Measurements from ENCODE around the gene MTMR2. TPM values are rescaled to one million over a fixed set of nuclear protein-coding genes. Genes with fewer than 3 reads are reported as not detected.

The MTMR2 gene
- total and polyA plus RNA-seq, 10 donors, result 5.7 to 32.7 (median 21.5) TPM

GRCh38 chr11:95943546-95943945 is 19.6 kb upstream of the MTMR2 start:
- intact Hi-C loops (cut with DNase I; ENCODE audit: low total_unique reads), result no loop called here

GRCh38 chr11:95939091-95939490 is 15.2 kb upstream of the MTMR2 start:
- intact Hi-C loops (cut with DNase I; ENCODE audit: low total_unique reads), result no loop called here
- no peak for DNase-seq

More at GRCh38 chr11:95943546-95943945, 19.6 kb upstream of the MTMR2 start:
- H3K4me1 ChIP-seq, result no peaks in the 10 kb centered on the region
- no peak overlapping the region for H3K27ac ChIP-seq
- H3K36me3 ChIP-seq, result no peaks in the 10 kb centered on the region
- peaks cover 0 to 28% (median 23%) of the 10 kb centered on the region in 8 donors for H3K9me3 ChIP-seq
- TF ChIP-seq CTCF (IDR thresholded peaks at IDR 0.05 in 8 of 11, conservative IDR thresholded peaks at IDR 0.05 in 3 of 11) (no peak), POLR2AphosphoS5 (IDR thresholded peaks at IDR 0.05) (no peak), POLR2A (IDR thresholded peaks at IDR 0.05) (no peak)
- 88 to 100% (median 88%) methylated on average over 1 of the region's 1 CpG for WGBS, 5 donors
- H3K27me3 ChIP-seq (replicated peaks in 1 of 7), result no peaks in the 10 kb centered on the region
- no peak for DNase-seq
- no peak overlapping the region for H3K4me3 ChIP-seq

GRCh38 chr11:95937358-95937757 is 13.5 kb upstream of the MTMR2 start:
- H3K4me1 ChIP-seq, result no peaks in the 10 kb centered on the region
- no peaks in the 10 kb centered on the region for H3K36me3 ChIP-seq
- no peak overlapping the region for H3K27ac ChIP-seq
- TF ChIP-seq POLR2AphosphoS5 (IDR thresholded peaks at IDR 0.05) (no peak), POLR2A (IDR thresholded peaks at IDR 0.05) (no peak), CTCF (IDR thresholded peaks at IDR 0.05 in 8 of 11, conservative IDR thresholded peaks at IDR 0.05 in 3 of 11) (no peak)
- intact Hi-C loops (cut with DNase I; ENCODE audit: low total_unique reads), result no loop called here
- H3K9me3 ChIP-seq, result peaks cover 0 to 5% (median 0%) of the 10 kb centered on the region in 8 donors
- no peaks in the 10 kb centered on the region for H3K27me3 ChIP-seq (replicated peaks in 1 of 7)
- no peak overlapping the region for H3K4me3 ChIP-seq
- DNase-seq, result no peak

More at GRCh38 chr11:95939091-95939490, 15.2 kb upstream of the MTMR2 start:
- Histone ChIP-seq H3K36me3 (no peaks in the 10 kb centered on the region), H3K4me3 (no peak overlapping the region), H3K27ac (no peak overlapping the region), H3K4me1 (no peaks in the 10 kb centered on the region), H3K9me3 (peaks cover 0 to 6% (median 3%) of the 10 kb centered on the region in 8 donors), H3K27me3 (replicated peaks in 1 of 7) (no peaks in the 10 kb centered on the region)
- TF ChIP-seq POLR2A (IDR thresholded peaks at IDR 0.05), result no peak
- TF ChIP-seq POLR2AphosphoS5 (IDR thresholded peaks at IDR 0.05), result no peak
- no peak for TF ChIP-seq CTCF (IDR thresholded peaks at IDR 0.05 in 8 of 11, conservative IDR thresholded peaks at IDR 0.05 in 3 of 11)
- WGBS, 5 donors, result 71 to 91% (median 91%) methylated on average over 6 of the region's 6 CpGs

- 89 to 94% (median 93%) methylated on average over 5 of the region's 5 CpGs for WGBS, 5 donors
- H3K9me3 ChIP-seq, result peaks cover 0 to 28% (median 23%) of the 10 kb centered on the region in 8 donors
- TF ChIP-seq CTCF (IDR thresholded peaks at IDR 0.05 in 8 of 11, conservative IDR thresholded peaks at IDR 0.05 in 3 of 11), result no peak
- no peak for TF ChIP-seq POLR2A (IDR thresholded peaks at IDR 0.05)
- TF ChIP-seq POLR2AphosphoS5 (IDR thresholded peaks at IDR 0.05), result no peak
These were observed 9.7 kb upstream of the MTMR2 start for GRCh38 chr11:95933594-95933993.

More at GRCh38 chr11:95933594-95933993, 9.7 kb upstream of the MTMR2 start:
- no peak for DNase-seq
- Histone ChIP-seq H3K27ac (no peak overlapping the region), H3K4me1 (no peaks in the 10 kb centered on the region), H3K4me3 (no peak overlapping the region), H3K27me3 (replicated peaks in 1 of 7) (no peaks in the 10 kb centered on the region), H3K36me3 (no peaks in the 10 kb centered on the region)
- intact Hi-C loops (cut with DNase I; ENCODE audit: low total_unique reads), result no loop called here
